SIG-M5 (cell line): Measurements from ENCODE around the gene MAT2A.
A peak's percentile ranks its signal among the peaks of the same experiment; 100 is the strongest.

Experiments used
- DNase-seq: peaks from one replicate; lab custom pipeline; 2025; lab: John Stamatoyannopoulos, UW

The MAT2A gene

GRCh38 chr2:85538507-85539360, at the start of gene MAT2A:
TSS of gene MAT2A (plus strand) at chr2:85539168. CDS start at chr2:85539288, 120 bp downstream.
- DNase-seq, result peak; percentile 53

DNA sequence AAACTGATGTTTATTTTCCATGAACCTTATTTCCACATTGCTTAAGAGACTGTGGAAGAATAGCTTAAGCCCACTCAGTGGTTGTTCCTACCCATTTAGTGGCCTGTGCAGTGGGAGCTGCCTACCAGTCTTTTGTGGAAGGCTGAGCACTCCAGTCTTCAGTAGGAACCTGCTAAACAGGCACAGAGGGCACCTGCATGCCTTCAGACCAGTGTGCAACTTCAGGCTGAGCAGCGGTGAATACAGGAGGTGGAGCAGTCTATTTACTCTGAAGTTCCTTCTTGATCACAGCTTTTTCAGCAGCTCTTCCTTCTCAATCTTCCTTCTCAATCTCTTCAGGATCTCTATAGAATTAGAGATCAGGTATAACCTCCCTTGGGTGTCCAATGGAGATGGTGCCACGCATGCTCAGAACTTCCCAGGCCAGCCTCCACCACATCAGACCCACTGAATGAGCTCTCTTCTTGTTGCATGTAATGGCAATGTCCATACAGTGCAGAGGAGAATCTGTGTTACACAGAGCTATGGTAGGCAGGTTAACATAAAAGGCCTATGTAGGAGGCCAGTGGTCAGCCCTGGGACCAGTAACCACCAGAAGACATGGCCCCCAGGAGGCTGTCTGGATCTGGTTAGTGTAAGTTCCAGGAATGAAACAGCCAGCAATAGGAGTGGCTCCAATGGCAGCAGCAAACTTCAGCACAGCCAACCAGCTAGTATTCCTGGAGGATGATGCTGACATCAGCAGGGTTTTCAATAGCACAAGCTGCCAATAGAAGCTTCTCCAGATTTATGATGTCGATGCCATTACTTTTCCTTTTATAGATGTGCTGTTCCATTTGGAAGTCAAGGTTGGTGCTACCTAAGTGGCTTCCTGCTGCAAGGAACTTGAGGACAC, 47.9 kb upstream of the MAT2A start:
- DNase-seq, result no peak

DNA sequence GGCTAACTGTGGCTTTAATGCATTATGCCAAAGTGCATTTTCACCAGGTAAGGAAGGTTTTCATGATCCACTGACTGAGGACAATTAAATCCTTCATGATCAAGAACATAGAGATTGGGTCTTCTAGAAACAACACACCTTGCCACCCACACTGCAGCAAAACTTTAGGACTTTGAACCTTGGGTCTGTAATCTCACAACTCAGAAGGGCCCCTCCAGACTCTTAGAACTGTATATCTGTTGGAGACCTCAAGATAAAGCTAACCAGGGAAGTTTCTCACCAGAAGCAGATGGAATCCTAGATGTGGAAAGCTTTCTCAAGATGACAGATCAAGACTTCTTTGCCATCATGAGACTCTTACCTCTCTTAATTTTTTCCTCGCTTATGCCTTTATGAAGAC, 42.5 kb upstream of the MAT2A start:
- DNase-seq, result no peak

DNA sequence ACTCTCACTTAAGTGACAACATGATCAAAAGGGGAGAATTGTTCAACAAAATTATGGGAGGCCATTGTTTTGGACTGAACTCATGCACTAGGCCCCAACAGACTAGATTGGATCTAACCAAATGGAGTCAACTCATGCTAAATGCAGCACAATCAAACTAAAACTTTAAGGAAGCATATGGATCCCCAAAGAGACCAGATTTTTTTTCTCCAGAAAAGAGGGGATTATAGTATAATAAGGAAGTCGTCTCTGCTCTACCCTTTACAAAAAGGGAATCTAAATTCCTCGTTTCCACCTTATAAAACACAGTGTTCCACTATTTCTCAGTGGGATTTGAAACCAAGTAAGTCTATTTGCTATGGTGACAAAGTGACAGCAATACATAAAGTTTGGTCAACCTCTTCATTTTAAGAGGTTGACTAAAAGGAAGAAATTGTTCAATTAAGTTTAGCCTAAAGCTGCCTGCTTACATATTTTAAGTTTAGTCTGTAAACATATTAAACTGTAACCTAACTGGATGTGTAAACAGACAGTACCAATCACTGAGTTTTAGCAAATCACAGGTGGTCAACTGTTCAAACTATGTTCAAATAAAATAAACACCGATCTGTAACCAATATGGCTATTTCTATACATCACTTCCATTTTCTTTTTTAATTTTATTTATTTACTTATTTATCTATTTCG, 40.9 kb upstream of the MAT2A start:
- DNase-seq, result no peak

DNA sequence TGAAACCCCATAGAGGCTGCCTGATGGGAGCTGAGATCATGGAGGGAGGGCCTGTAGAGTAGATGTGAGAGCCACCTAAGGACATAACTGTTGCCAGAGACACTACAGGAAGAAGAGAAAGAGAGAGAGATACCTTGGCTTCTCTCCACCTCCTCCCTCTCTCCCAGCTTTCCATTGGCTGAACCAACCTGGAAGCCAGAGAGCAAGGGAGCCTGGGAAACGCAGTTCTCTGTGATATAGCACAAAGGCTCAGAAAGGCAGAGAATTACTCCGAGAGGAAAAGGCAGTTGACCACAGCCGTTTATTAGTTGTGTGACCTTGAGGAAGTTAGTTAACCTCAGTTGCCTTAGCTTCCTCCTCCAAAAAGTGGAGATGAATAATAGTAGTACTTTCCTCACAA, 37.7 kb upstream of the MAT2A start:
- DNase-seq, result peak; percentile 22

GRCh38 chr2:85502720-85503119, 36.2 kb upstream of the MAT2A start:
- no peak for DNase-seq

GRCh38 chr2:85503168-85503850, 35.7 kb upstream of the MAT2A start:
- DNase-seq, result no peak

GRCh38 chr2:85503851-85504777, 34.9 kb upstream of the MAT2A start:
- DNase-seq, result no peak

GRCh38 chr2:85504778-85505261, 34.1 kb upstream of the MAT2A start:
- DNase-seq, result no peak

- DNase-seq, result no peak
Measured at GRCh38 chr2:85505551-85506238, 33.3 kb upstream of the MAT2A start.

DNA sequence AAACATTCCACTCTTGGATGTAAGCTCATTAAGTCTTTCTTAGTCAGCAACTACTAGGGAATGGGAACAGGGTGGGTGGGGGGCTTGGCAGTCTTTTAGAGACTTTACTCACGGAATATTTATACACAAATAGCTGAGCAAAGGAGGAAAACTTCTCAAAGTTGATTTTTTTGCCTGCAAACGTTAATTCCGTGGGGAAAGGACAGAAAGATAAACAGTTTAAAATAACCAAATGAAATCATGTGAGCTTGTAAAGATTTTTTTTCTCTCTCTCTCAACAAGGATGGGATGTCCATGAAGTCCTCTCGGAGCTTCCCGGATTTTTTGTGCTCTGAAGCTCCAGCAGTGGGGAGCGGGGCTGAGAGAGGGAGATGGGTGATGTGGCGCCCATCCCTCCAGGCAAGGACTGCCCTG, 32.2 kb upstream of the MAT2A start:
- no peak for DNase-seq

DNA sequence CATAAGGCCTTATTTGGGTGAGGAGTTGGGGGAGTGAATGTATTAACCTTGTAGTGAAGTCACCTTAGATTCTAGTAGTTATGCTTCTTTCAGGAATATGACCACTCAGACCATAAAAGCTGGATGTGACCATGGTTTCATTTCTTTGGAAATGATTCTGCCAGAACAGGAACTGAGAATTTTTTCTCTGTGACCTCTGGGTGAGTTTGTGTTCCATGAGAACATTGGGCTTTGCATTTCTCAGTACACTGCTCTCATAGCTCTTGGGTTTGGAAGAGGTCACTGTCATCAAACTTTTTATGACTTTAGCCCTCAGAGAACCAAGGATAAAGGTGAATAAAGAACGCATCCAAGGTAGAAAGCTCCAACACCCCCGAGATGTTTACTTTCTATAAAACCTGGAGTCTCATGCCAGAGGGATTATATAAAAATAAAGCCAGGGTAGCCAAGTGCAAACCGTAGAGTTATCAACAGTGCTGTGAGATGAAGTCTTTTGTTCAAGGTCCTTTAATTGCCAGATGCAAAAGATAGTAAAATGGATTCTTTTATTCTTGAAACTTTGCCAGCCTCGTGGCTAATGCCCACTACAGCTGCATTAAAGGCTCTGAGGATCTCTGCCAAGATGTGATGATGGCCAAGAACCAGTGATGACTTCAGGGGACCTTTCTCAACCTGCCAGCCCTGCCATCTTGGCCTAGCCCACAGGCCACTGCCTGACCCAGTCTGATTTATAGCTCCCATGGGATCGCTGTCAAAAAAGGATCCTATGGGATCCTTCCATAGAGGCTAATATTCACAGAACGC, 27.8 kb upstream of the MAT2A start:
- no peak for DNase-seq

DNA sequence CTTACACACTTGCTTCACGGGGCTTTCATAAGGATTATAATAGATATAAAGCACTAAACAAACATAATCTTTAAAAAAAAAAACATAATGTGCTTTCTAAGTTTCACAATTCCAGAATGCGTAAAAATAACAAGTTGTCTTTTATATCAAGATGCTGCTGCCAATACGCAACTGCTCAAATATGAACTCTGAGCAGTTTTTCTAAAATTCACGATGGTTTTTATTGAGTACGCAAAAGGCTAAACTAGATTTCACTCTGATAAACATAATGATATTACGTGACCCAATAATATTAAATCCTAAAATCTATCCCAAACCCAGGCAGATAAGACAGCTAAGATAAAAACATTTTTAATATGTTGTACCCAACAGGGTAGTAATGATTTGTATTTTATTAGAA, 24.6 kb upstream of the MAT2A start:
- no peak for DNase-seq

GRCh38 chr2:85516653-85517389, 22.1 kb upstream of the MAT2A start:
- no peak for DNase-seq

GRCh38 chr2:85522090-85522647, 16.8 kb upstream of the MAT2A start:
- DNase-seq, result no peak

DNA sequence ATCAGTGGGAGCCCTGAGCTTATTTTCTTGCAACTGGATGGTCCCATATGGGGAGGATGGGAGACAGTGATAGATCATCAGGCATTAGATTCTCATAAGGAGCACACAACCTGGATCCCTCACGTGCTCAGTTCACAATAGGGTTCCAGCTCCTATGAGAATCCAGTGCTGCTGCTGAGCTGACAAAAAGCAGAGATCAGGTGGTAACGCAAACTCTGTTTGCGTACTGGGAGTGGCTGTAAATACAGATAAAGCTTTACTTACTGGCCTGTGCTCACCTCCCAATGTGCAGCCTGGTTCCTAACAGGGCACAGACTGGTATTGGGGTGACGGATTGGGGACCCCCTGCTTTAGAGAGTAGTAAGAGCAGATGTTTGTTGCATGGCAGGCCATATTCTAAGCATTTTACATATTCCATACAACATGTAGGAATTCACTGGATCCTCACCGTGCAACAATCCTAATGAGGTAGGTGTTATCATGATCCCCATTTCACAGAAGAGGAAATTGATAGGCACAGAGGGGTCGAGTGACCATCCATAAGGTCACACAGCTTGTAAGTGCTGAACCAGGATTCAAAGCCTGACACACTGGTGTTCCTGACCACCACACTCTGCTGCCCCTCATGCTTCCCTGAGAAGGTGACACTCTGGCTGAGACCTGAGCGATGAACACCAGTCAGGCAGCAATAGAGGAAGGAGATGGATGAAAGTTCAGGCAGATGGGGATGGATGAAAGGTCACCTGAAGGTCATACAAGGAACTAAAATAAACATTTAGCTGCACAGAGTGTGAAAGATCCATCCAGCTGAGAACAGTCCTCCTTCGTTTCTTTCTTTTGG, 15.7 kb upstream of the MAT2A start:
- no peak for DNase-seq

DNA sequence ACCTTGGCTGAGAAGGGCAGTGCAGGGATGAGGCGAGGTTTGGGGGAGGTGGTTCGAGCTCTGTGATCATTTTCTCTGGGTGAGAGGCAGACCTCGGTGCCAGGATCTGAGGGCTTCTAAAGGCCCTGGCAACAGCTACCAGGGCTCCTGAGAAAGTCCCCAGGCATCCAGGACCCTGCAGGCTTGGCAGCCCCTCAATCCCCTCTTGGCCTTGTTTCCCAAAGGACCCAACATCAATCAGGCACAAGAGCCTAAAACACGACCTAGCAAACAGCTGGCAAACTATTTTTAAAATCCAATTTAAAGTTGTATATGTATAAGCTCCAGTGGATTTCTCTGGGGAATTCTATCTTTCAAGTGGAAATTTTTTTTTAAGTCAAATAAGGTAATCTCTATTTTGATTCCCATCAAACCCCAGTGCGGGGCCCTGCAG, 15.0 kb upstream of the MAT2A start:
- DNase-seq, result no peak
